H1 (cell line): ENCODE data around the gene LIPG. TPM values are rescaled to one million over a fixed set of nuclear protein-coding genes. Genes with fewer than 3 reads are reported as not detected.

Experiments used
- CTCF ChIA-PET: fragments of 300-600 bp; sonication (Branson Sonifier 250); formaldehyde crosslinking; loops from one replicate; lab custom pipeline; 2021; ENCODE audit not compliant: partially characterized antibody; lab: Charles Lee
- POLR2A ChIA-PET: fragments of 300-600 bp; sonication (Branson Sonifier 250); formaldehyde crosslinking; loops from one replicate; lab custom pipeline; 2021; ENCODE audit warnings: inconsistent platforms; ENCODE audit not compliant: partially characterized antibody; lab: Charles Lee
- DNase-seq, 2 experiments: peaks; one replicate each; pipeline versions ENCODE4 v3.0.0 to v3.0.0-alpha.2; 2010 to 2022; ENCODE audit warnings: low spot score in 2 of 2, low read depth in 1 of 2, mixed read lengths in 1 of 2
- FAIRE-seq: peaks from 2 replicates; lab custom pipeline; 2011; peaks lifted over from hg19 to GRCh38; lab: Jason Lieb, UNC
- H2AFZ ChIP-seq: 2 replicates; pipeline ENCODE4 v1.8.1; 2012; ENCODE audit warnings: low read length, inconsistent platforms
- H2AK5ac ChIP-seq: 2 replicates; pipeline ENCODE4 v1.6.1; 2013; ENCODE audit warnings: low read depth, low read length
- H2BK120ac ChIP-seq: replicated peaks from 2 replicates; pipeline ENCODE3; 2013; ENCODE audit warnings: low read depth, low read length, inconsistent platforms
- H2BK12ac ChIP-seq: 2 replicates; pipeline ENCODE4 v1.6.1; 2013; ENCODE audit warnings: low read depth, low read length
- H2BK15ac ChIP-seq: 2 replicates; pipeline ENCODE4 v1.6.1; 2013; ENCODE audit warnings: low read length
- H2BK20ac ChIP-seq: 2 replicates; pipeline ENCODE4 v1.6.1; 2013; ENCODE audit warnings: low read length
- H2BK5ac ChIP-seq: 2 replicates; pipeline ENCODE4 v1.6.1; 2013; ENCODE audit warnings: low read depth, low read length
- H3K14ac ChIP-seq: 2 replicates; pipeline ENCODE4 v1.6.1; 2013; ENCODE audit warnings: inconsistent platforms; ENCODE audit not compliant: insufficient read length
- H3K18ac ChIP-seq: 2 replicates; pipeline ENCODE4 v1.6.1; 2013; ENCODE audit warnings: low read length; ENCODE audit errors: extremely low read depth
- H3K23ac ChIP-seq: 2 replicates; pipeline ENCODE4 v1.6.1; 2013; ENCODE audit warnings: inconsistent platforms; ENCODE audit not compliant: insufficient read length
- H3K23me2 ChIP-seq: 2 replicates; pipeline ENCODE4 v1.6.1; 2013; ENCODE audit warnings: low read depth, low read length
- H3K27ac ChIP-seq: 2 replicates; pipeline ENCODE4 v1.6.1; 2011; ENCODE audit warnings: low read depth, low read length, inconsistent platforms
- H3K27me3 ChIP-seq, 4 experiments: replicated peaks in 1 of 4; 1 replicate in 1 of 4; 2 replicates in 3 of 4; pipeline versions ENCODE4 v1.6.1 to v1.8.1; 2011 to 2013; ENCODE audit warnings: low read length in 3 of 4, mild to moderate bottlenecking in 3 of 4, inconsistent platforms in 2 of 4, mixed read lengths in 2 of 4, moderate library complexity in 1 of 4; ENCODE audit not compliant: control insufficient read depth in 3 of 4, insufficient read depth in 3 of 4; ENCODE audit errors: extremely low read depth in 1 of 4
- H3K36me3 ChIP-seq, 4 experiments: 2 replicates each; pipeline versions ENCODE4 v1.6.1 to v1.8.1; 2011 to 2013; ENCODE audit warnings: mild to moderate bottlenecking in 4 of 4, low read length in 3 of 4, moderate library complexity in 2 of 4, control low read depth in 1 of 4, inconsistent platforms in 1 of 4; ENCODE audit not compliant: insufficient read depth in 4 of 4, control insufficient read depth in 2 of 4
- H3K4ac ChIP-seq: replicated peaks from 2 replicates; pipeline ENCODE3; 2013; ENCODE audit warnings: low read length, low read depth, mixed read lengths, inconsistent platforms; ENCODE audit not compliant: insufficient read length
- H3K4me1 ChIP-seq, 4 experiments: replicated peaks in 1 of 4; 1 replicate in 1 of 4; 2 replicates in 3 of 4; pipeline versions ENCODE4 v1.6.1 to v1.8.1; 2011 to 2013; ENCODE audit warnings: low read length in 3 of 4, inconsistent platforms in 2 of 4, mixed read lengths in 1 of 4; ENCODE audit not compliant: insufficient read depth in 4 of 4, control insufficient read depth in 3 of 4
- H3K4me2 ChIP-seq, 2 experiments: 2 replicates each; pipeline versions ENCODE4 v1.6.1 to v1.8.1; 2011 to 2013; ENCODE audit warnings: low read depth in 2 of 2, low read length in 2 of 2, control low read depth in 1 of 2, inconsistent platforms in 1 of 2, mild to moderate bottlenecking in 1 of 2; ENCODE audit not compliant: insufficient read depth in 1 of 2
- H3K4me3 ChIP-seq, 4 experiments: fragments of 200-600, 300-600 bp in 1 of 4; sonication (generic), shearing (Covaris generic), sonication (Bioruptor Twin) in 1 of 4; 2 replicates each; pipeline versions ENCODE4 v1.5.1 to v1.8.1; 2011 to 2016; ENCODE audit warnings: low read length in 4 of 4, low read depth in 3 of 4, control low read depth in 2 of 4, inconsistent platforms in 2 of 4, mild to moderate bottlenecking in 2 of 4, mixed read lengths in 1 of 4, moderate library complexity in 1 of 4; ENCODE audit not compliant: insufficient read depth in 2 of 4; ENCODE audit errors: extremely low read depth in 1 of 4
- H3K56ac ChIP-seq: replicated peaks from 2 replicates; pipeline ENCODE3; 2013; ENCODE audit warnings: low read depth, mild to moderate bottlenecking, mixed read lengths, low read length, inconsistent platforms; ENCODE audit not compliant: insufficient read length
- H3K79me1 ChIP-seq: 2 replicates; pipeline ENCODE4 v1.6.1; 2013; ENCODE audit warnings: low read depth, low read length, control low read depth
- H3K79me2 ChIP-seq, 2 experiments: 2 replicates each; pipeline versions ENCODE4 v1.6.1 to v1.8.1; 2012 to 2013; ENCODE audit warnings: low read length in 2 of 2, mild to moderate bottlenecking in 2 of 2, inconsistent platforms in 1 of 2; ENCODE audit not compliant: insufficient read depth in 2 of 2, control insufficient read depth in 1 of 2
- H3K9ac ChIP-seq, 4 experiments: replicated peaks in 1 of 4; 1 replicate in 1 of 4; 2 replicates in 3 of 4; pipeline versions ENCODE4 v1.6.1 to v1.8.1; 2011 to 2013; ENCODE audit warnings: low read depth in 3 of 4, low read length in 3 of 4, control low read depth in 2 of 4, mild to moderate bottlenecking in 2 of 4, moderate library complexity in 2 of 4, inconsistent platforms in 1 of 4; ENCODE audit errors: extremely low read depth in 1 of 4
- H3K9me3 ChIP-seq, 2 experiments: 2 replicates each; pipeline versions ENCODE4 v1.6.1 to v1.8.1; 2012 to 2013; ENCODE audit warnings: mild to moderate bottlenecking in 2 of 2, moderate library complexity in 2 of 2, control low read depth in 1 of 2, inconsistent platforms in 1 of 2, low read depth in 1 of 2, low read length in 1 of 2, mixed read lengths in 1 of 2; ENCODE audit not compliant: insufficient read depth in 2 of 2
- H4K20me1 ChIP-seq, 2 experiments: replicated peaks in 1 of 2; 2 replicates each; pipeline versions ENCODE3 to v1.8.1; 2011 to 2013; ENCODE audit warnings: inconsistent platforms in 2 of 2, low read length in 2 of 2, mild to moderate bottlenecking in 1 of 2; ENCODE audit not compliant: insufficient read depth in 2 of 2, control insufficient read depth in 1 of 2
- H4K5ac ChIP-seq: 2 replicates; pipeline ENCODE4 v1.6.1; 2013; ENCODE audit warnings: low read length, low read depth, mixed read lengths, inconsistent platforms; ENCODE audit not compliant: insufficient read length
- H4K8ac ChIP-seq: 2 replicates; pipeline ENCODE4 v1.8.0; 2013; ENCODE audit warnings: mild to moderate bottlenecking, moderate library complexity, low read length, inconsistent platforms; ENCODE audit not compliant: insufficient read depth; ENCODE audit errors: extremely low read depth
- H4K91ac ChIP-seq: replicated peaks from 2 replicates; pipeline ENCODE3; 2013; ENCODE audit warnings: low read length, mixed read lengths, inconsistent platforms; ENCODE audit not compliant: insufficient read length
- ASH2L ChIP-seq: fragments of 200-600, 300-600 bp; sonication (generic); IDR thresholded peaks from one replicate; pipeline ENCODE4 v1.7.1; 2017; ENCODE audit warnings: low read length
- CEBPB ChIP-seq: IDR thresholded peaks from 2 replicates; pipeline ENCODE4 v1.6.1; 2012; ENCODE audit warnings: low read depth, low read length
- WGBS, 2 experiments: shearing (Covaris generic) in 1 of 2; methylation state at CpG; one replicate each; pipeline versions ENCODE4 v1.1.6 to v1.1.7; 2013 to 2015; ENCODE audit warnings: low lambda C conversion rate in 2 of 2, mixed read lengths in 2 of 2, inconsistent platforms in 1 of 2, low coverage in 1 of 2, missing lambda C conversion rate in 1 of 2; ENCODE audit not compliant: insufficient replicate concordance in 2 of 2, insufficient coverage in 1 of 2, insufficient read length in 1 of 2; ENCODE audit errors: extremely low coverage in 1 of 2, missing lambda C conversion rate in 1 of 2; 5-methylcytosine and 5-hydroxymethylcytosine counted together
- polyA plus RNA-seq, 7 experiments: library from polyadenylated mRNA; depleted of rRNA in 3 of 7; stranded (reverse) in 5 of 7; unstranded in 2 of 7; fragments of >200 nt in 5 of 7; fragments of 200-250 nt in 2 of 7; gene quantifications; 1 replicate in 5 of 7; 2 replicates in 1 of 7; 4 replicates in 1 of 7; pipeline versions ENCODE4 v1.2.1 to v1.2.3, GENCODE V29; 2011 to 2013; ENCODE audit warnings: missing spikeins in 2 of 7, mixed read lengths in 2 of 7
- total RNA-seq: library from RNA; stranded (reverse); fragmentation: NEBNext Ultra II Directional; extraction: Animal tissue kit (Norgen Biotek cat#: 25700); gene quantifications from 2 replicates; pipeline ENCODE4 v1.2.1, GENCODE V29; 2021
- TF ChIP-seq, protein P1 (sequence below): IDR thresholded peaks from 2 replicates; pipeline ENCODE4 v1.6.1; 2011; ENCODE audit warnings: low read length, improper control_type of control experiment

The LIPG gene
- total and polyA plus RNA-seq, 2 of the 8 experiments (the other 6 are each of a cell fraction or from before 2014, with no cell fraction given): 9.2 to 9.8 TPM

DNA sequence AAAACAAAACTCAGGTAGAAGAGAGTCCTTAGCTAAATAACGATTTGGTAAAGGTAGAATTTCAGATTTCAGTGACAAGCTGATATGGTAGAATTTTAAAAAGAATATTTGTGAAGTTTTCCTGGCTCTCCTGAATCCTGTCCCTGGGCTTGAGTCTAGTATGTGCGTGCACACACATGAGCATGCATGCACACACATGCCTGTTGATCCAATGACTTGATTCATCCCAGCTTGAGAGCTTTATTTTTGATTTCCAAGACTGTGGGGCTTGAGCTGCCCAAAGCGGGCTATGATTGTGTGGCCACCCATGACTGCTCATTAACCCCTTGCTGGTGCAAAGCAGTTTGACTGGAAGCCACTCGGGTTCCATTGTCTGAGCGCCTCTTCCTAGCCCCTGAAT is 9.0 kb downstream of the LIPG start:
- POLR2A ChIA-PET: interaction anchor here (0.6 kb wide), 1 partner anchor 292 kb away, joined by 3 read pairs; no protein-coding TSS in a partner anchor
- WGBS, 2 experiments: 75% methylated on average over 5 of the region's 5 CpGs; no CpG with 5 or more reads in 1 of the 2 experiments
- CTCF ChIA-PET: interaction anchor here (0.6 to 1.2 kb wide), 5 partner anchors 11 to 139 kb away, joined by 3 read pairs; no protein-coding TSS in a partner anchor

More for the DNA sequence above, 9.0 kb downstream of the LIPG start:
- H4K91ac ChIP-seq: no peak overlapping the region
- no peak overlapping the region for H2AFZ ChIP-seq
- H3K79me2 ChIP-seq: no peaks in the 10 kb centered on the region
- H3K4ac ChIP-seq: no peak overlapping the region
- H4K8ac ChIP-seq: no peak overlapping the region
- no peak overlapping the region for H2BK5ac ChIP-seq
- H4K5ac ChIP-seq: no peak overlapping the region
- DNase-seq: no peak
- H2BK15ac ChIP-seq: no peak overlapping the region
- H3K4me3 ChIP-seq: no peak overlapping the region
- no peak overlapping the region for H3K56ac ChIP-seq
- no peak overlapping the region for H3K23ac ChIP-seq
- FAIRE-seq: no peak
- H3K79me1 ChIP-seq: no peaks in the 10 kb centered on the region
- H3K36me3 ChIP-seq: peaks cover 3 to 31% (median 19%) of the 10 kb centered on the region in 4 experiments; a peak in 6 of 8 replicates
- no peak overlapping the region for H3K14ac ChIP-seq
- no peaks in the 10 kb centered on the region for H4K20me1 ChIP-seq
- no peaks in the 10 kb centered on the region for H3K27me3 ChIP-seq
- H3K9ac ChIP-seq: no peak overlapping the region
- H2AK5ac ChIP-seq: no peak overlapping the region
- no peaks in the 10 kb centered on the region for H3K23me2 ChIP-seq
- no peak overlapping the region for H2BK120ac ChIP-seq
- H3K9me3 ChIP-seq: no peaks in the 10 kb centered on the region
- H3K18ac ChIP-seq: no peak overlapping the region
- H2BK12ac ChIP-seq: no peak overlapping the region
- no peak overlapping the region for H3K27ac ChIP-seq
- no peak for TF ChIP-seq CEBPB
- TF ChIP-seq, protein P1, sequence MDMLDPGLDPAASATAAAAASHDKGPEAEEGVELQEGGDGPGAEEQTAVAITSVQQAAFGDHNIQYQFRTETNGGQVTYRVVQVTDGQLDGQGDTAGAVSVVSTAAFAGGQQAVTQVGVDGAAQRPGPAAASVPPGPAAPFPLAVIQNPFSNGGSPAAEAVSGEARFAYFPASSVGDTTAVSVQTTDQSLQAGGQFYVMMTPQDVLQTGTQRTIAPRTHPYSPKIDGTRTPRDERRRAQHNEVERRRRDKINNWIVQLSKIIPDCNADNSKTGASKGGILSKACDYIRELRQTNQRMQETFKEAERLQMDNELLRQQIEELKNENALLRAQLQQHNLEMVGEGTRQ: no peak
- no peak for TF ChIP-seq ASH2L
- no peaks in the 10 kb centered on the region; a peak in 1 of 7 replicates for H3K4me1 ChIP-seq
- no peak overlapping the region for H3K4me2 ChIP-seq
- H2BK20ac ChIP-seq: no peak overlapping the region
